DND-41 (cell line): ENCODE results near the gene ITGA11.

Experiments
- ATAC-seq: fragments of 200-7000 bp; cut with Tn5 transposase; 3 replicates; pipeline ENCODE4 v1.9.1; 2021; ENCODE audit warnings: low read depth; ENCODE audit not compliant: insufficient read depth
- DNase-seq: peaks from one replicate; pipeline ENCODE4 v3.0.0-alpha.2; 2020
- H2AFZ ChIP-seq: 2 replicates; pipeline ENCODE4 v1.6.0; 2012; ENCODE audit warnings: low read depth, low read length
- H3K27ac ChIP-seq: 2 replicates; pipeline ENCODE4 v1.5.1; 2012; ENCODE audit warnings: low read length, inconsistent platforms
- H3K27me3 ChIP-seq: fragments of 200-600 bp; sonication (generic); 2 replicates; pipeline ENCODE4 v1.6.0; 2012; ENCODE audit warnings: low read length, mild to moderate bottlenecking, inconsistent platforms; ENCODE audit not compliant: insufficient read depth, poor library complexity
- H3K36me3 ChIP-seq: 2 replicates; pipeline ENCODE4 v1.5.1; 2012; ENCODE audit warnings: low read length, inconsistent platforms; ENCODE audit not compliant: insufficient read depth
- H3K4me1 ChIP-seq: 2 replicates; pipeline ENCODE4 v1.5.1; 2012; ENCODE audit warnings: mild to moderate bottlenecking, low read length; ENCODE audit not compliant: insufficient read depth
- H3K4me2 ChIP-seq: 2 replicates; pipeline ENCODE4 v1.6.0; 2012; ENCODE audit warnings: mild to moderate bottlenecking, moderate library complexity, low read length, inconsistent platforms; ENCODE audit not compliant: insufficient read depth
- H3K4me3 ChIP-seq, 2 experiments: fragments of 200-600 bp in 1 of 2; shearing (Covaris generic) in 1 of 2; 2 replicates each; pipeline ENCODE4 v1.5.1; 2012 to 2016; ENCODE audit warnings: inconsistent platforms in 2 of 2, low read length in 2 of 2, mild to moderate bottlenecking in 2 of 2, low read depth in 1 of 2, moderate library complexity in 1 of 2
- H3K79me2 ChIP-seq: 2 replicates; pipeline ENCODE4 v1.6.0; 2012; ENCODE audit warnings: low read length, inconsistent platforms; ENCODE audit not compliant: insufficient read depth
- H3K9ac ChIP-seq: 2 replicates; pipeline ENCODE4 v1.6.0; 2012; ENCODE audit warnings: low read depth, mild to moderate bottlenecking, inconsistent platforms, low read length, moderate library complexity
- H3K9me3 ChIP-seq: 2 replicates; pipeline ENCODE4 v1.5.1; 2012; ENCODE audit warnings: low read length, moderate library complexity, mild to moderate bottlenecking, inconsistent platforms; ENCODE audit not compliant: insufficient read depth, severe bottlenecking
- H4K20me1 ChIP-seq: 2 replicates; pipeline ENCODE4 v1.6.0; 2012; ENCODE audit warnings: low read length; ENCODE audit not compliant: insufficient read depth
- CTCF ChIP-seq: IDR thresholded peaks from 2 replicates; pipeline ENCODE4 v1.5.1; 2012; ENCODE audit warnings: borderline replicate concordance, low read length, moderate library complexity, mild to moderate bottlenecking; ENCODE audit not compliant: poor library complexity, severe bottlenecking; ENCODE audit errors: extremely low read depth
- EZH2 ChIP-seq: IDR thresholded peaks from 3 replicates; pipeline ENCODE4 v1.6.1; 2012; ENCODE audit warnings: borderline replicate concordance, low read depth, mild to moderate bottlenecking, moderate library complexity, low read length, inconsistent platforms; ENCODE audit not compliant: severe bottlenecking

Gene ITGA11

GRCh38 chr15:68328443-68328842, 103.5 kb downstream of the ITGA11 start:
- no peaks in the 10 kb centered on the region for H3K9me3 ChIP-seq
- H4K20me1 ChIP-seq, result no peaks in the 10 kb centered on the region
- H3K27ac ChIP-seq, result no peak overlapping the region
- no peaks in the 10 kb centered on the region for H3K27me3 ChIP-seq
- H3K4me2 ChIP-seq, result no peak overlapping the region
- no peaks in the 10 kb centered on the region for H3K79me2 ChIP-seq
- H2AFZ ChIP-seq, result no peak overlapping the region
- H3K36me3 ChIP-seq, result no peaks in the 10 kb centered on the region
- TF ChIP-seq CTCF, result no peak
- no peak for TF ChIP-seq EZH2
- ATAC-seq (peak; percentile 64; the same call in 2 of the 3 replicates), DNase-seq (no peak)
- H3K4me3 ChIP-seq, result no peak overlapping the region
- H3K9ac ChIP-seq, result no peak overlapping the region
- peaks cover 4% of the 10 kb centered on the region; the same call in 1 of the 2 replicates for H3K4me1 ChIP-seq

- no peak overlapping the region for H3K9ac ChIP-seq
- TF ChIP-seq EZH2, result no peak
- H3K79me2 ChIP-seq, result no peaks in the 10 kb centered on the region
- H3K4me2 ChIP-seq, result no peak overlapping the region
- H3K27me3 ChIP-seq, result no peaks in the 10 kb centered on the region
- H3K4me3 ChIP-seq, result no peak overlapping the region
- no peak for DNase-seq
- H3K27ac ChIP-seq, result no peak overlapping the region
- peaks cover 4% of the 10 kb centered on the region; the same call in 1 of the 2 replicates for H3K4me1 ChIP-seq
- ATAC-seq, result peak; percentile 47; the same call in 1 of the 3 replicates
- no peaks in the 10 kb centered on the region for H3K36me3 ChIP-seq
- no peak overlapping the region for H2AFZ ChIP-seq
- no peaks in the 10 kb centered on the region for H3K9me3 ChIP-seq
- no peaks in the 10 kb centered on the region for H4K20me1 ChIP-seq
Measured at GRCh38 chr15:68326711-68327354, 105.1 kb downstream of the ITGA11 start.

- DNase-seq (no peak), ATAC-seq (no peak)
- H3K4me1 ChIP-seq, result peaks cover 4% of the 10 kb centered on the region; the same call in 1 of the 2 replicates
- TF ChIP-seq EZH2 (no peak), CTCF (no peak)
- no peaks in the 10 kb centered on the region for H3K36me3 ChIP-seq
- no peak overlapping the region for H2AFZ ChIP-seq
- H3K4me2 ChIP-seq, result no peak overlapping the region
- no peak overlapping the region for H3K4me3 ChIP-seq
- H3K9me3 ChIP-seq, result no peaks in the 10 kb centered on the region
- H3K9ac ChIP-seq, result no peak overlapping the region
- H3K27me3 ChIP-seq, result no peaks in the 10 kb centered on the region
- H3K79me2 ChIP-seq, result no peaks in the 10 kb centered on the region
- no peaks in the 10 kb centered on the region for H4K20me1 ChIP-seq
- no peak overlapping the region for H3K27ac ChIP-seq
Measured at GRCh38 chr15:68325726-68326125, 106.2 kb downstream of the ITGA11 start.

- Histone ChIP-seq H3K79me2 (no peaks in the 10 kb centered on the region), H3K9me3 (no peaks in the 10 kb centered on the region), H3K27ac (no peak overlapping the region), H3K27me3 (no peaks in the 10 kb centered on the region), H3K9ac (no peak overlapping the region), H3K4me3 (no peak overlapping the region), H3K36me3 (no peaks in the 10 kb centered on the region), H3K4me1 (peaks cover 4% of the 10 kb centered on the region; the same call in 1 of the 2 replicates), H2AFZ (no peak overlapping the region), H4K20me1 (no peaks in the 10 kb centered on the region), H3K4me2 (no peak overlapping the region)
- TF ChIP-seq CTCF (no peak), EZH2 (no peak)
- no peak for ATAC-seq
- DNase-seq, result no peak
Measured at GRCh38 chr15:68322796-68323195, 109.2 kb downstream of the ITGA11 start.
